ENCODE results near the gene ZNF571. TPM values are rescaled to one million over a fixed set of nuclear protein-coding genes. Genes with fewer than 3 reads are reported as not detected.

Gene ZNF571
- total RNA-seq, 4 donors from 2014 or later, result 8.7 to 19.3 (median 13.8) TPM

- Histone ChIP-seq H3K9me3 (no peaks in the 10 kb centered on the region), H3K27me3 (no peaks in the 10 kb centered on the region), H3K4me1 (no peaks in the 10 kb centered on the region), H3K27ac (no peak overlapping the region), H3K4me3 (replicated peaks in 1 of 3) (no peak overlapping the region), H3K36me3 (no peaks in the 10 kb centered on the region)
- no peak for DNase-seq
- WGBS, 2 donors, result 4% methylated on average over 25 to 35 of the region's 65 CpGs
- no peak for TF ChIP-seq POLR2A (IDR thresholded peaks at IDR 0.05)
- TF ChIP-seq, protein P1, sequence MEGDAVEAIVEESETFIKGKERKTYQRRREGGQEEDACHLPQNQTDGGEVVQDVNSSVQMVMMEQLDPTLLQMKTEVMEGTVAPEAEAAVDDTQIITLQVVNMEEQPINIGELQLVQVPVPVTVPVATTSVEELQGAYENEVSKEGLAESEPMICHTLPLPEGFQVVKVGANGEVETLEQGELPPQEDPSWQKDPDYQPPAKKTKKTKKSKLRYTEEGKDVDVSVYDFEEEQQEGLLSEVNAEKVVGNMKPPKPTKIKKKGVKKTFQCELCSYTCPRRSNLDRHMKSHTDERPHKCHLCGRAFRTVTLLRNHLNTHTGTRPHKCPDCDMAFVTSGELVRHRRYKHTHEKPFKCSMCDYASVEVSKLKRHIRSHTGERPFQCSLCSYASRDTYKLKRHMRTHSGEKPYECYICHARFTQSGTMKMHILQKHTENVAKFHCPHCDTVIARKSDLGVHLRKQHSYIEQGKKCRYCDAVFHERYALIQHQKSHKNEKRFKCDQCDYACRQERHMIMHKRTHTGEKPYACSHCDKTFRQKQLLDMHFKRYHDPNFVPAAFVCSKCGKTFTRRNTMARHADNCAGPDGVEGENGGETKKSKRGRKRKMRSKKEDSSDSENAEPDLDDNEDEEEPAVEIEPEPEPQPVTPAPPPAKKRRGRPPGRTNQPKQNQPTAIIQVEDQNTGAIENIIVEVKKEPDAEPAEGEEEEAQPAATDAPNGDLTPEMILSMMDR (IDR thresholded peaks at IDR 0.05), result no peak
- intact Hi-C loops (cut with DNase I), result loop anchor here (10.0 kb wide), 1 partner anchor 727 kb away; no protein-coding TSS in a partner anchor
Observed at GRCh38 chr19:37551129-37551993, 43.2 kb downstream of the ZNF571 start.

- Histone ChIP-seq H3K9me3 (no peaks in the 10 kb centered on the region), H3K27me3 (no peaks in the 10 kb centered on the region), H3K4me1 (no peaks in the 10 kb centered on the region), H3K27ac (no peak overlapping the region), H3K4me3 (replicated peaks in 1 of 3) (no peak overlapping the region), H3K36me3 (peaks cover 48 to 52% of the 10 kb centered on the region in 2 donors)
- DNase-seq, result no peak
- intact Hi-C loops (cut with DNase I), result loop anchor here (5.0 kb wide), 1 partner anchor 50 kb away; no protein-coding TSS in a partner anchor
- TF ChIP-seq POLR2A (IDR thresholded peaks at IDR 0.05), result no peak
- TF ChIP-seq, protein P1 (IDR thresholded peaks at IDR 0.05), result no peak
- WGBS, 2 donors, result 97 to 98% methylated on average over 7 of the region's 7 CpGs
Observed at GRCh38 chr19:37537391-37537947, 57.1 kb downstream of the ZNF571 start.

DNA sequence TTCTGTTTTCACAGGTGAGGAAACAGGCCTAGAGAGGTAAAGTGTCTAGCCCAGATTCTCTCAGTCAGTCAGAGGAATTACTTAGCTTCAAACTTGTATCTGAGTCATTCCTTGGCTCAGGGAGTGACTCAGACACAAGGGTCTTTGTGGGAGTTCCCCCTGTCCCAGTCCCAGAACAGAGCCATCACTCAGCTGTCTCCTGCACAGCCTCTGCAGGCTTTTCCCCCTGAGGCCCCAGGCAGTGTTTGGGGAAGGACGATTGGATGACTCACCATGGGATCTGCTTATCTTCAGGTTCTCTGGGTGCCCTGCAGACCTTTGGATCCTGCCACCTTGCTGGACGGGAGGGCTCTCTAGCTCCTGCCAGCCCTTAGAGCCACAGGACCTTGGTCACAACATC, 74.7 kb downstream of the ZNF571 start:
- Histone ChIP-seq H3K4me1 (no peaks in the 10 kb centered on the region), H3K36me3 (peaks cover 0 to 13% of the 10 kb centered on the region in 2 donors), H3K27me3 (no peaks in the 10 kb centered on the region), H3K27ac (no peak overlapping the region), H3K4me3 (replicated peaks in 1 of 3) (no peak overlapping the region), H3K9me3 (no peaks in the 10 kb centered on the region)
- WGBS, 2 donors, result 55 to 68% methylated on average over 2 of the region's 2 CpGs
- intact Hi-C loops (cut with DNase I), result no loop called here
- TF ChIP-seq, protein P1 (IDR thresholded peaks at IDR 0.05), result no peak
- TF ChIP-seq POLR2A (IDR thresholded peaks at IDR 0.05), result no peak
- no peak for DNase-seq

Other genes starting within 250 kb of the ZNF571 start
- gene ZNF527, start 223.7 kb downstream of the ZNF571 start, total RNA-seq, result 10 to 100 TPM; 11.6 to 16.4 (median 12.9) TPM
- gene ZNF569, start 127.3 kb downstream of the ZNF571 start, total RNA-seq, result 10 to 100 TPM in 1 of 4 donors, 1 to 10 TPM in 3; 8.6 to 13.7 (median 9.7) TPM
- 10 to 100 TPM in 2 of 4 donors, 1 to 10 TPM in 2; 8.8 to 19.6 (median 12.9) TPM for gene ZNF570, start 125.4 kb downstream of the ZNF571 start, total RNA-seq
- 10 to 100 TPM in 2 of 4 donors, 1 to 10 TPM in 2; 8.7 to 11.3 (median 10.2) TPM for gene ZNF793, start 87.9 kb downstream of the ZNF571 start, total RNA-seq
- gene ZNF540, start 84 bp upstream of the ZNF571 start, total RNA-seq, result 10 to 100 TPM in 2 of 4 donors, 1 to 10 TPM in 2; 9.6 to 30.7 (median 11.0) TPM
- gene ZFP30, start 60.7 kb upstream of the ZNF571 start, total RNA-seq, result 10 to 100 TPM; 18.5 to 29.4 (median 23.2) TPM
- gene ZNF607, start 125.0 kb upstream of the ZNF571 start, total RNA-seq, result 10 to 100 TPM in 3 of 4 donors, 1 to 10 TPM in 1; 8.0 to 15.8 (median 11.1) TPM
- gene ZNF573, start 184.8 kb upstream of the ZNF571 start, total RNA-seq, result 10 to 100 TPM; 15.5 to 26.3 (median 22.3) TPM